ENCODE measurements around the gene GRK5.
"Not testable (repeated sequence)": the region's sequence is repeated elsewhere in the genome, so short reads cannot be mapped to it uniquely, and the experiment has no call there.

The GRK5 gene

GRCh38 chr10:119238577-119238976, 31.2 kb downstream of the GRK5 start:
- ChIA-PET CTCF (no interaction called here), POLR2A (no interaction called here)
- DNase-seq (ENCODE audit: extremely low spot score): no peak
- TF ChIP-seq CTBP1 (IDR thresholded peaks at IDR 0.05; ENCODE audit: borderline replicate concordance): no peak
- no peak for TF ChIP-seq HDGF (IDR thresholded peaks at IDR 0.05; ENCODE audit: borderline replicate concordance)
- no peak for TF ChIP-seq LEF1 (IDR thresholded peaks at IDR 0.05; ENCODE audit: borderline replicate concordance)
- TF ChIP-seq FOXA1 (IDR thresholded peaks at IDR 0.05): no peak
- TF ChIP-seq NFRKB (IDR thresholded peaks at IDR 0.05): no peak
- no peak for TF ChIP-seq ELF4 (IDR thresholded peaks at IDR 0.05)
- TF ChIP-seq PKNOX1 (IDR thresholded peaks at IDR 0.05): no peak
- TF ChIP-seq TARDBP (IDR thresholded peaks at IDR 0.05): no peak
- no peak for TF ChIP-seq FOXM1 (IDR thresholded peaks at IDR 0.05; ENCODE audit: borderline replicate concordance)
- TF ChIP-seq L3MBTL2 (conservative IDR thresholded peaks at IDR 0.05): no peak
- no peak for TF ChIP-seq SUZ12 (IDR thresholded peaks at IDR 0.05)
- TF ChIP-seq ARNT (IDR thresholded peaks at IDR 0.05): no peak
- TF ChIP-seq BHLHE40 (IDR thresholded peaks at IDR 0.05; ENCODE audit: borderline replicate concordance): no peak

GRCh38 chr10:119239015-119239414, 31.6 kb downstream of the GRK5 start:
- DNase-seq (ENCODE audit: extremely low spot score); POLR2A ChIA-PET: not testable (repeated sequence)
- CTCF ChIA-PET: interaction anchor here (0.7 kb wide), 1 partner anchor 246 kb away, joined by 3 read pairs; no protein-coding TSS in a partner anchor

GRCh38 chr10:119239630-119240029, 32.3 kb downstream of the GRK5 start:
- POLR2A ChIA-PET; DNase-seq (ENCODE audit: extremely low spot score): not testable (repeated sequence)
- CTCF ChIA-PET: interaction anchor here (0.7 kb wide), 1 partner anchor 245 kb away, joined by 3 read pairs; no protein-coding TSS in a partner anchor

GRCh38 chr10:119241066-119241465, 33.7 kb downstream of the GRK5 start:
- ChIA-PET POLR2A (no interaction called here), CTCF (no interaction called here)
- TF ChIP-seq CTBP1 (IDR thresholded peaks at IDR 0.05; ENCODE audit: borderline replicate concordance) (no peak), FOXM1 (IDR thresholded peaks at IDR 0.05; ENCODE audit: borderline replicate concordance) (no peak), ZNF384 (IDR thresholded peaks at IDR 0.05) (no peak), SUZ12 (IDR thresholded peaks at IDR 0.05) (no peak)
- no peak for DNase-seq (ENCODE audit: extremely low spot score)

GRCh38 chr10:119242186-119242585, 34.8 kb downstream of the GRK5 start:
- DNase-seq (ENCODE audit: extremely low spot score): no peak
- ChIA-PET CTCF (interaction anchor here (1.3 kb wide), 1 partner anchor 33 kb away, joined by 4 read pairs; no protein-coding TSS in a partner anchor), POLR2A (no interaction called here)
- TF ChIP-seq CTBP1 (IDR thresholded peaks at IDR 0.05; ENCODE audit: borderline replicate concordance) (no peak), NFRKB (IDR thresholded peaks at IDR 0.05) (no peak), HDGF (IDR thresholded peaks at IDR 0.05; ENCODE audit: borderline replicate concordance) (no peak), FOXK2 (IDR thresholded peaks at IDR 0.05) (no peak), SP1 (IDR thresholded peaks at IDR 0.05) (no peak), SUZ12 (IDR thresholded peaks at IDR 0.05) (no peak), BHLHE40 (IDR thresholded peaks at IDR 0.05; ENCODE audit: borderline replicate concordance) (no peak), FOXM1 (IDR thresholded peaks at IDR 0.05; ENCODE audit: borderline replicate concordance) (no peak), FOXA1 (IDR thresholded peaks at IDR 0.05) (no peak), ARNT (IDR thresholded peaks at IDR 0.05) (no peak), TARDBP (IDR thresholded peaks at IDR 0.05) (no peak), PKNOX1 (IDR thresholded peaks at IDR 0.05) (no peak), ZNF384 (IDR thresholded peaks at IDR 0.05) (no peak)

- CTCF ChIA-PET: no interaction called here
- POLR2A ChIA-PET: no interaction called here
- no peak for DNase-seq (ENCODE audit: extremely low spot score)
- TF ChIP-seq L3MBTL2 (conservative IDR thresholded peaks at IDR 0.05) (no peak), NFRKB (IDR thresholded peaks at IDR 0.05) (no peak), FOXA1 (IDR thresholded peaks at IDR 0.05) (no peak), SP1 (IDR thresholded peaks at IDR 0.05) (no peak), PKNOX1 (IDR thresholded peaks at IDR 0.05) (no peak), HDGF (IDR thresholded peaks at IDR 0.05; ENCODE audit: borderline replicate concordance) (no peak), ZNF384 (IDR thresholded peaks at IDR 0.05) (no peak), ARNT (IDR thresholded peaks at IDR 0.05) (no peak), ELF4 (IDR thresholded peaks at IDR 0.05) (no peak), FOXM1 (IDR thresholded peaks at IDR 0.05; ENCODE audit: borderline replicate concordance) (no peak)
Measured at GRCh38 chr10:119243488-119243887, 36.1 kb downstream of the GRK5 start.

- POLR2A ChIA-PET: no interaction called here
- no peak for DNase-seq (ENCODE audit: extremely low spot score)
- TF ChIP-seq ZNF384 (IDR thresholded peaks at IDR 0.05) (no peak), FOXA1 (IDR thresholded peaks at IDR 0.05) (no peak), BHLHE40 (IDR thresholded peaks at IDR 0.05; ENCODE audit: borderline replicate concordance) (no peak), TARDBP (IDR thresholded peaks at IDR 0.05) (no peak)
- CTCF ChIA-PET: no interaction called here
Measured at GRCh38 chr10:119243967-119244366, 36.6 kb downstream of the GRK5 start.

- no peak for TF ChIP-seq HDGF (IDR thresholded peaks at IDR 0.05; ENCODE audit: borderline replicate concordance)
- no peak for TF ChIP-seq CTBP1 (IDR thresholded peaks at IDR 0.05; ENCODE audit: borderline replicate concordance)
- TF ChIP-seq ZNF384 (IDR thresholded peaks at IDR 0.05): no peak
- no peak for TF ChIP-seq FOXM1 (IDR thresholded peaks at IDR 0.05; ENCODE audit: borderline replicate concordance)
- no peak for TF ChIP-seq FOXK2 (IDR thresholded peaks at IDR 0.05)
- no peak for TF ChIP-seq PKNOX1 (IDR thresholded peaks at IDR 0.05)
- no peak for TF ChIP-seq L3MBTL2 (conservative IDR thresholded peaks at IDR 0.05)
- no peak for TF ChIP-seq SUZ12 (IDR thresholded peaks at IDR 0.05)
- CTCF ChIA-PET: interaction anchor here (0.6 kb wide), 1 partner anchor 22 kb away, joined by 3 read pairs; no protein-coding TSS in a partner anchor
- POLR2A ChIA-PET: no interaction called here
- DNase-seq (ENCODE audit: extremely low spot score): no peak
Measured at GRCh38 chr10:119245272-119245671, 37.9 kb downstream of the GRK5 start.

All from HEK293T (cell line).